IMR-90 (cell line): ENCODE results near the gene RAC2. TPM values are rescaled to one million over a fixed set of nuclear protein-coding genes. Genes with fewer than 3 reads are reported as not detected.

Experiments
- ATAC-seq: fragments of 200-7000 bp; cut with Tn5 transposase; 2 replicates; pipeline ENCODE4 v1.9.1; 2020; ENCODE audit warnings: low read depth, mild to moderate bottlenecking, moderate library complexity
- BruUV-seq: library from RNA; stranded (reverse); fragments of 400-500 nt; replicated peaks from 2 replicates; lab custom pipeline; 2021; lab: Mats Ljungman, UMichigan
- CTCF ChIA-PET: fragments of 300-600 bp; formaldehyde crosslinking; extraction: SDS; loops from one replicate; lab custom pipeline; 2021; ENCODE audit warnings: antibody characterized with exemption; lab: Yijun Ruan, JAX
- POLR2A ChIA-PET: fragments of 300-600 bp; sonication (Branson Sonifier 250); formaldehyde crosslinking; loops from one replicate; lab custom pipeline; 2022; ENCODE audit warnings: antibody characterized with exemption; ENCODE audit not compliant: unreplicated experiment; lab: Charles Lee
- DNase-seq: peaks from one replicate; pipeline ENCODE4 v3.0.0; 2013
- H2AFZ ChIP-seq: replicated peaks from 2 replicates; pipeline ENCODE3; 2013; ENCODE audit warnings: low read length, mild to moderate bottlenecking; ENCODE audit not compliant: poor library complexity
- H2AK5ac ChIP-seq: 2 replicates; pipeline ENCODE4 v1.6.1; 2013; ENCODE audit warnings: low read depth, low read length, inconsistent platforms
- H2AK9ac ChIP-seq: replicated peaks from 2 replicates; pipeline ENCODE3; 2013; ENCODE audit warnings: mild to moderate bottlenecking, low read depth, low read length, moderate library complexity; ENCODE audit not compliant: poor library complexity
- H2BK120ac ChIP-seq: 2 replicates; pipeline ENCODE4 v1.6.1; 2013; ENCODE audit warnings: low read depth, low read length, inconsistent platforms
- H2BK15ac ChIP-seq: 3 replicates; pipeline ENCODE4 v1.6.1; 2013; ENCODE audit warnings: low read depth, low read length, inconsistent platforms
- H2BK20ac ChIP-seq: 2 replicates; pipeline ENCODE4 v1.6.1; 2013; ENCODE audit warnings: low read depth, mild to moderate bottlenecking, inconsistent platforms, low read length, moderate library complexity
- H2BK5ac ChIP-seq: 2 replicates; pipeline ENCODE4 v1.6.1; 2013; ENCODE audit warnings: mild to moderate bottlenecking, low read depth, low read length, inconsistent platforms; ENCODE audit not compliant: poor library complexity, severe bottlenecking
- H3K14ac ChIP-seq: replicated peaks from 2 replicates; pipeline ENCODE4 v1.6.1; 2013; ENCODE audit warnings: low read depth, low read length, inconsistent platforms
- H3K18ac ChIP-seq: 2 replicates; pipeline ENCODE4 v1.6.1; 2013; ENCODE audit warnings: low read depth, low read length, control low read depth
- H3K23ac ChIP-seq: 2 replicates; pipeline ENCODE4 v1.6.1; 2013; ENCODE audit warnings: low read depth, low read length, inconsistent platforms
- H3K27ac ChIP-seq: 2 replicates; pipeline ENCODE4 v1.5.1; 2013; ENCODE audit warnings: mild to moderate bottlenecking, control low read depth, low read length; ENCODE audit not compliant: insufficient read depth
- H3K27me3 ChIP-seq: 2 replicates; pipeline ENCODE4 v1.6.1; 2013; ENCODE audit warnings: low read length; ENCODE audit not compliant: control insufficient read depth, insufficient read depth
- H3K36me3 ChIP-seq: 2 replicates; pipeline ENCODE4 v1.6.1; 2013; ENCODE audit warnings: low read length, mixed read lengths; ENCODE audit not compliant: control insufficient read depth, insufficient read depth
- H3K4ac ChIP-seq: 2 replicates; pipeline ENCODE4 v1.6.1; 2013; ENCODE audit warnings: low read depth, low read length, inconsistent platforms
- H3K4me1 ChIP-seq: 2 replicates; pipeline ENCODE4 v1.6.1; 2013; ENCODE audit warnings: low read length, mixed read lengths; ENCODE audit not compliant: control insufficient read depth, insufficient read depth
- H3K4me2 ChIP-seq: 2 replicates; pipeline ENCODE4 v1.6.1; 2013; ENCODE audit warnings: low read depth, mild to moderate bottlenecking, control low read depth, low read length, moderate library complexity
- H3K4me3 ChIP-seq: 2 replicates; pipeline ENCODE4 v1.5.1; 2013; ENCODE audit warnings: low read depth, mild to moderate bottlenecking, control low read depth, low read length, moderate library complexity; ENCODE audit not compliant: insufficient read depth
- H3K56ac ChIP-seq: 2 replicates; pipeline ENCODE4 v1.6.1; 2013; ENCODE audit warnings: low read length, inconsistent platforms; ENCODE audit not compliant: insufficient read depth; ENCODE audit errors: extremely low read depth
- H3K79me1 ChIP-seq, 2 experiments: 2 replicates each; pipeline ENCODE4 v1.6.1; 2013; ENCODE audit warnings: low read length in 2 of 2, inconsistent platforms in 1 of 2, low read depth in 1 of 2
- H3K9ac ChIP-seq: 2 replicates; pipeline ENCODE4 v1.6.1; 2013; ENCODE audit warnings: low read depth, low read length, control low read depth
- H3K9me1 ChIP-seq: 2 replicates; pipeline ENCODE4 v1.6.1; 2013; ENCODE audit warnings: low read length, inconsistent platforms; ENCODE audit not compliant: insufficient read depth
- H3K9me3 ChIP-seq: 2 replicates; pipeline ENCODE4 v1.6.1; 2013; ENCODE audit warnings: low read length; ENCODE audit not compliant: control insufficient read depth, insufficient read depth
- H4K20me1 ChIP-seq: 2 replicates; pipeline ENCODE4 v1.6.1; 2013; ENCODE audit warnings: low read length, inconsistent platforms; ENCODE audit not compliant: insufficient read depth
- H4K5ac ChIP-seq: 2 replicates; pipeline ENCODE4 v1.6.1; 2013; ENCODE audit warnings: mild to moderate bottlenecking, low read depth, low read length, control low read depth
- H4K8ac ChIP-seq, 2 experiments: 2 replicates each; pipeline ENCODE4 v1.6.1; 2013; ENCODE audit warnings: low read depth in 2 of 2, low read length in 2 of 2, control low read depth in 1 of 2, inconsistent platforms in 1 of 2
- H4K91ac ChIP-seq: 2 replicates; pipeline ENCODE4 v1.6.1; 2013; ENCODE audit warnings: low read depth, low read length, inconsistent platforms; ENCODE audit not compliant: insufficient read depth
- POLR2A ChIP-seq: IDR thresholded peaks from 2 replicates; pipeline ENCODE4 v1.6.1; 2012; ENCODE audit warnings: mild to moderate bottlenecking, low read depth, low read length
- WGBS, 2 experiments: methylation state at CpG; one replicate each; pipeline versions ENCODE4 v1.1.5 to v1.1.7; 2013; ENCODE audit warnings: missing lambda C conversion rate in 2 of 2; ENCODE audit not compliant: insufficient read length in 1 of 2; ENCODE audit errors: extremely low coverage in 2 of 2; 5-methylcytosine and 5-hydroxymethylcytosine counted together
- dilution Hi-C: fragments of 300-500 bp; cut with HindIII; formaldehyde crosslinking; loops from one replicate; pipeline ENCODE4 v1.14.3; 2018; ENCODE audit warnings: low sequenced_read_pairs; ENCODE audit not compliant: unreplicated experiment
- in situ Hi-C: fragments of 300-500 bp; cut with MboI; formaldehyde crosslinking; loops from 3 replicates; pipeline ENCODE4 v1.14.3; 2019; ENCODE audit warnings: low sequenced_read_pairs, inconsistent platforms, mixed read lengths
- intact Hi-C: fragments of 100-400 bp; cut with micrococcal nuclease; formaldehyde crosslinking; loops from 2 replicates; pipeline ENCODE4 v1.10.0; 2022
- polyA plus RNA-seq, 3 experiments: library from polyadenylated mRNA; depleted of rRNA; stranded (reverse); fragments of >200 nt; gene quantifications; 2 replicates each; pipeline ENCODE4 v1.2.3, GENCODE V29; 2012; ENCODE audit warnings: low replicate concordance in 1 of 3
- total RNA-seq: library from RNA; depleted of rRNA; stranded (reverse); fragments of >200 nt; gene quantifications from 2 replicates; pipeline ENCODE4 v1.2.3, GENCODE V29; 2012
- TF ChIP-seq, protein P1 (sequence below): fragments of 150-350 bp; IDR thresholded peaks from 2 replicates; pipeline ENCODE4 v1.6.1; 2017; ENCODE audit warnings: mild to moderate bottlenecking, antibody characterized with exemption, low read length, low read depth

The RAC2 gene
- total and polyA plus RNA-seq, 2 of the 4 experiments (the other 2 are of a cell fraction): 10.0 to 72.3 TPM

DNA sequence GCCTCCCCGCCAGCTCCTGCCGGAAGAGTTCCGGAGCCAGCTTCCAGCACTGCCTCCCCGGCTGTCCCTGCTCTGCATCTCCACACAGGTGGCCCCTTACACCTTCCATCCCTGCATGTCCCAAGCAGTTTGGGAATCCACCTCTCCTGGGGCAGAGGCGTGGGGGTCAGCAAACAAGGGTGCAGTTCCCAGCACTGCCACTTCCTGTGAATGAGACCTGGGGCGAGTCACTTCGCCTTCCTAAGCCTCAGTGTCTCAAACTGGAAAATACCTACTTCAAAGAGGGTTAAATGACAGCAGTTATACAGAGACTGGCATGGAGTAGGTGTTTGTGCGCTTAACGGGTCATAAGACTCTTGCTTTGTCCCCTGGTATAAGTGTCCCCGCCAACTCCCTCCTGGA is 43.5 kb upstream of the RAC2 start:
- Histone ChIP-seq H3K14ac (no peak overlapping the region), H2AK9ac (no peak overlapping the region), H4K20me1 (no peaks in the 10 kb centered on the region), H3K27ac (no peak overlapping the region), H3K4me3 (no peak overlapping the region), H2BK5ac (no peak overlapping the region), H3K9me1 (no peaks in the 10 kb centered on the region; the same call in 1 of the 2 replicates), H2BK20ac (no peak overlapping the region), H3K4me1 (peaks cover 3% of the 10 kb centered on the region; the same call in 1 of the 2 replicates), H3K4me2 (no peak overlapping the region), H3K56ac (no peak overlapping the region), H2AFZ (no peak overlapping the region), H4K91ac (no peak overlapping the region), H3K4ac (no peak overlapping the region), H2BK15ac (no peak overlapping the region), H4K8ac (no peak overlapping the region), H3K79me1 (no peaks in the 10 kb centered on the region), H4K5ac (no peak overlapping the region), H3K23ac (no peak overlapping the region), H3K36me3 (no peaks in the 10 kb centered on the region), H2AK5ac (no peak overlapping the region), H2BK120ac (no peak overlapping the region), H3K27me3 (peaks cover 16% of the 10 kb centered on the region), H3K18ac (no peak overlapping the region), H3K9ac (no peak overlapping the region), H3K9me3 (peaks cover 3% of the 10 kb centered on the region; the same call in 1 of the 2 replicates)
- no peak for DNase-seq
- in situ Hi-C loops: no loop called here
- TF ChIP-seq POLR2A: no peak
- TF ChIP-seq, protein P1, sequence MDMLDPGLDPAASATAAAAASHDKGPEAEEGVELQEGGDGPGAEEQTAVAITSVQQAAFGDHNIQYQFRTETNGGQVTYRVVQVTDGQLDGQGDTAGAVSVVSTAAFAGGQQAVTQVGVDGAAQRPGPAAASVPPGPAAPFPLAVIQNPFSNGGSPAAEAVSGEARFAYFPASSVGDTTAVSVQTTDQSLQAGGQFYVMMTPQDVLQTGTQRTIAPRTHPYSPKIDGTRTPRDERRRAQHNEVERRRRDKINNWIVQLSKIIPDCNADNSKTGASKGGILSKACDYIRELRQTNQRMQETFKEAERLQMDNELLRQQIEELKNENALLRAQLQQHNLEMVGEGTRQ: no peak
- POLR2A ChIA-PET: no interaction called here
- no TSS peak for BruUV-seq
- intact Hi-C loops: no loop called here
- dilution Hi-C loops: no loop called here
- no peak for ATAC-seq
- WGBS, 2 experiments: 79% methylated on average over 4 of the region's 10 CpGs; no CpG with 5 or more reads in 1 of the 2 experiments
- CTCF ChIA-PET: interaction anchor here (0.6 kb wide), 1 partner anchor 13 kb away, joined by 3 read pairs; no protein-coding TSS in a partner anchor
